GM21367 (cell line): ENCODE data around the gene SRF.

Experiments
- ATAC-seq: cut with Tn5 transposase; IDR thresholded peaks from one replicate; pipeline ENCODE4 v1.9.1; 2021; ENCODE audit not compliant: unreplicated experiment

SRF gene

GRCh38 chr6:43146709-43147688 lies 24.1 kb upstream of the SRF start:
- ATAC-seq = no peak

GRCh38 chr6:43147691-43148477 lies 23.2 kb upstream of the SRF start:
- no peak for ATAC-seq

- ATAC-seq = no peak
Observed at GRCh38 chr6:43149265-43149664, 21.8 kb upstream of the SRF start.

- ATAC-seq = no peak
Observed at GRCh38 chr6:43150051-43150751, 20.9 kb upstream of the SRF start.

- no peak for ATAC-seq
Observed at GRCh38 chr6:43159599-43159998, 11.5 kb upstream of the SRF start.

- no peak for ATAC-seq
Observed at GRCh38 chr6:43163899-43164298, 7.2 kb upstream of the SRF start.

GRCh38 chr6:43170417-43170930 lies 595 bp upstream of the SRF start:
- ATAC-seq = no peak

- ATAC-seq = no peak
Observed at GRCh38 chr6:43171707-43172103, 636 bp downstream of the SRF start.

- ATAC-seq = no peak
Observed at GRCh38 chr6:43172104-43173007, 1.3 kb downstream of the SRF start.

- ATAC-seq = no peak
Observed at GRCh38 chr6:43173591-43174262, 2.7 kb downstream of the SRF start.

- peak; percentile 59 for ATAC-seq
Observed at GRCh38 chr6:43174263-43175112, 3.4 kb downstream of the SRF start.

- ATAC-seq = no peak
Observed at GRCh38 chr6:43175676-43176422, 4.8 kb downstream of the SRF start.

GRCh38 chr6:43176423-43176786 lies 5.3 kb downstream of the SRF start:
- no peak for ATAC-seq

- ATAC-seq = no peak
Observed at GRCh38 chr6:43178150-43178549, 7.1 kb downstream of the SRF start.

GRCh38 chr6:43178951-43179830 lies 8.1 kb downstream of the SRF start:
- ATAC-seq = no peak

GRCh38 chr6:43180058-43180457 lies 9.0 kb downstream of the SRF start:
- no peak for ATAC-seq

- ATAC-seq = no peak
Observed at GRCh38 chr6:43180985-43181384, 9.9 kb downstream of the SRF start.
